ENCODE data around the gene SPATA6.

SPATA6 gene

GRCh38 chr1:48250572-48250971 lies 221.4 kb downstream of the SPATA6 start:
- H3K9ac ChIP-seq (ENCODE audit: low read length), result no peak overlapping the region
- no peak for DNase-seq (ENCODE audit: low read depth)

GRCh38 chr1:48249868-48250267 lies 222.1 kb downstream of the SPATA6 start:
- DNase-seq (ENCODE audit: low read depth), result no peak
- Histone ChIP-seq H3K9ac (ENCODE audit: low read length) (no peak overlapping the region), H3K36me3 (ENCODE audit: control insufficient read depth, insufficient read depth, low read length, severe bottlenecking) (no peaks in the 10 kb centered on the region), H3K9me3 (ENCODE audit: control insufficient read depth, low read length) (no peaks in the 10 kb centered on the region), H3K4me1 (ENCODE audit: control insufficient read depth, insufficient read depth, low read length) (peaks cover 4% of the 10 kb centered on the region), H3K27me3 (replicated peaks; ENCODE audit: control insufficient read depth, insufficient read depth, low read length) (peaks cover 2% of the 10 kb centered on the region), H3K4me3 (ENCODE audit: low read length) (no peak overlapping the region)

More at GRCh38 chr1:48250572-48250971, 221.4 kb downstream of the SPATA6 start:
- H3K4me3 ChIP-seq (ENCODE audit: low read length), result no peak overlapping the region
- no peaks in the 10 kb centered on the region for H3K4me1 ChIP-seq (ENCODE audit: control insufficient read depth, insufficient read depth, low read length)
- H3K9me3 ChIP-seq (ENCODE audit: control insufficient read depth, low read length), result no peaks in the 10 kb centered on the region
- H3K27me3 ChIP-seq (replicated peaks; ENCODE audit: control insufficient read depth, insufficient read depth, low read length), result peaks cover 2% of the 10 kb centered on the region
- H3K36me3 ChIP-seq (ENCODE audit: control insufficient read depth, insufficient read depth, low read length, severe bottlenecking), result no peaks in the 10 kb centered on the region

- Histone ChIP-seq H3K4me1 (ENCODE audit: control insufficient read depth, insufficient read depth, low read length) (peaks cover 4% of the 10 kb centered on the region), H3K9ac (ENCODE audit: low read length) (no peak overlapping the region), H3K36me3 (ENCODE audit: control insufficient read depth, insufficient read depth, low read length, severe bottlenecking) (no peaks in the 10 kb centered on the region), H3K9me3 (ENCODE audit: control insufficient read depth, low read length) (no peaks in the 10 kb centered on the region), H3K4me3 (ENCODE audit: low read length) (no peak overlapping the region), H3K27me3 (replicated peaks; ENCODE audit: control insufficient read depth, insufficient read depth, low read length) (peaks cover 2% of the 10 kb centered on the region)
- DNase-seq (ENCODE audit: low read depth), result no peak
Observed at GRCh38 chr1:48248356-48248755, 223.6 kb downstream of the SPATA6 start.

GRCh38 chr1:48246727-48247126 lies 225.3 kb downstream of the SPATA6 start:
- Histone ChIP-seq H3K9ac (ENCODE audit: low read length) (no peak overlapping the region), H3K9me3 (ENCODE audit: control insufficient read depth, low read length) (no peaks in the 10 kb centered on the region), H3K4me1 (ENCODE audit: control insufficient read depth, insufficient read depth, low read length) (peaks cover 4% of the 10 kb centered on the region), H3K36me3 (ENCODE audit: control insufficient read depth, insufficient read depth, low read length, severe bottlenecking) (no peaks in the 10 kb centered on the region), H3K4me3 (ENCODE audit: low read length) (no peak overlapping the region), H3K27me3 (replicated peaks; ENCODE audit: control insufficient read depth, insufficient read depth, low read length) (peaks cover 2% of the 10 kb centered on the region)
- DNase-seq (ENCODE audit: low read depth), result no peak
